GM12878 (cell line): ENCODE data around the gene IGLON5. TPM values are rescaled to one million over a fixed set of nuclear protein-coding genes. Genes with fewer than 3 reads are reported as not detected.

Experiments used
- ATAC-seq: fragments of 200-7000 bp; cut with Tn5 transposase; 3 replicates; pipeline ENCODE4 v1.9.1; 2020; ENCODE audit warnings: mild to moderate bottlenecking, moderate library complexity
- BruUV-seq: library from RNA; stranded (reverse); fragments of 400-500 nt; replicated peaks from 2 replicates; lab custom pipeline; 2021; lab: Mats Ljungman, UMichigan
- CTCF ChIA-PET: fragments of 300-600 bp; sonication (Branson Sonifier 250); formaldehyde crosslinking; extraction: SDS; loops from one replicate; lab custom pipeline; 2021; ENCODE audit warnings: inconsistent platforms; lab: Yijun Ruan, JAX
- POLR2A ChIA-PET: fragments of 350-600 bp; formaldehyde crosslinking; extraction: SDS; loops from one replicate; lab custom pipeline; 2021; ENCODE audit warnings: inconsistent platforms; lab: Charles Lee
- RAD21 ChIA-PET: fragments of 300-600 bp; sonication (Branson Sonifier 250); formaldehyde crosslinking; loops from one replicate; lab custom pipeline; 2023; ENCODE audit warnings: antibody characterized with exemption; ENCODE audit not compliant: unreplicated experiment; lab: Charles Lee
- SMC1A ChIA-PET: fragments of 300-600 bp; sonication (Branson Sonifier 250); formaldehyde crosslinking; loops from one replicate; lab custom pipeline; 2023; ENCODE audit not compliant: unreplicated experiment, uncharacterized antibody; lab: Charles Lee
- DNase-seq: peaks from one replicate; pipeline ENCODE4 v3.0.0-alpha.2; 2011; ENCODE audit warnings: low read depth, low spot score
- FAIRE-seq: peaks from 3 replicates; lab custom pipeline; 2011; peaks lifted over from hg19 to GRCh38; lab: Jason Lieb, UNC
- H2AFZ ChIP-seq: 2 replicates; pipeline ENCODE4 v1.6.0; 2011; ENCODE audit warnings: low read depth, low read length, control low read depth; ENCODE audit not compliant: control insufficient read depth
- H3K27ac ChIP-seq: 2 replicates; pipeline ENCODE4 v1.5.1; 2011; ENCODE audit warnings: control low read depth; ENCODE audit not compliant: control insufficient read depth, insufficient read depth
- H3K27me3 ChIP-seq, 2 experiments: replicated peaks in 1 of 2; 2 replicates each; pipeline versions ENCODE4 v1.6.0 to v1.6.1; 2011; ENCODE audit warnings: low read length in 1 of 2; ENCODE audit not compliant: control insufficient read depth in 2 of 2, insufficient read depth in 2 of 2
- H3K36me3 ChIP-seq, 2 experiments: 2 replicates each; pipeline ENCODE4 v1.5.1; 2011; ENCODE audit warnings: low read length in 1 of 2; ENCODE audit not compliant: control insufficient read depth in 2 of 2, insufficient read depth in 2 of 2
- H3K4me1 ChIP-seq: 2 replicates; pipeline ENCODE4 v1.6.1; 2011; ENCODE audit warnings: mild to moderate bottlenecking, low read length, moderate library complexity, mixed read lengths; ENCODE audit not compliant: control insufficient read depth, insufficient read depth
- H3K4me2 ChIP-seq: 2 replicates; pipeline ENCODE4 v1.6.0; 2011; ENCODE audit warnings: control low read depth; ENCODE audit not compliant: control insufficient read depth, insufficient read depth
- H3K4me3 ChIP-seq: fragments of 200-600 bp; sonication (generic); 2 replicates; pipeline ENCODE4 v1.5.1; 2016
- H3K79me2 ChIP-seq: 2 replicates; pipeline ENCODE4 v1.6.0; 2011; ENCODE audit warnings: low read length; ENCODE audit not compliant: control insufficient read depth, insufficient read depth
- H3K9ac ChIP-seq: 2 replicates; pipeline ENCODE4 v1.8.0; 2011; ENCODE audit warnings: low read length, control low read depth, mixed read lengths; ENCODE audit not compliant: control insufficient read depth, insufficient read depth
- H3K9me3 ChIP-seq: replicated peaks from 3 replicates; pipeline ENCODE4 v1.5.1; 2011; ENCODE audit warnings: mild to moderate bottlenecking, low read length; ENCODE audit not compliant: control insufficient read depth, insufficient read depth
- H4K20me1 ChIP-seq: 2 replicates; pipeline ENCODE4 v1.6.0; 2011; ENCODE audit not compliant: control insufficient read depth, insufficient read depth
- CREM ChIP-seq: IDR thresholded peaks from 2 replicates; pipeline ENCODE4 v1.6.1; 2014; ENCODE audit warnings: antibody characterized with exemption, low read depth
- RBBP5 ChIP-seq: fragments of 200-600 bp; sonication (generic); conservative IDR thresholded peaks from 2 replicates; pipeline ENCODE4 v1.6.1; 2016
- SMAD5 ChIP-seq: IDR thresholded peaks from 2 replicates; pipeline ENCODE4 v1.6.1; 2016; ENCODE audit warnings: antibody characterized with exemption, low read depth
- WGBS: methylation state at CpG from one replicate; pipeline ENCODE4 v1.1.6; 2016; ENCODE audit warnings: low lambda C conversion rate; ENCODE audit not compliant: insufficient replicate concordance, insufficient coverage; ENCODE audit errors: missing lambda C conversion rate; 5-methylcytosine and 5-hydroxymethylcytosine counted together
- in situ Hi-C: fragments of 300-500 bp; cut with MboI; formaldehyde crosslinking; loops from 9 replicates; pipeline ENCODE4 v1.14.3; 2018; ENCODE audit warnings: mixed read lengths
- intact Hi-C: fragments of 100-400 bp; cut with micrococcal nuclease; formaldehyde crosslinking; loops from one replicate; pipeline ENCODE4 v1.14.2; 2022; ENCODE audit not compliant: unreplicated experiment
- polyA plus RNA-seq, 11 experiments: library from polyadenylated mRNA; depleted of rRNA in 4 of 11; unstranded in 6 of 11; stranded (reverse) in 5 of 11; fragments of >200 nt; fragmentation: Nextera tagmentation in 4 of 11; fragmentation: Illumina TruSeq in 1 of 11; extraction: Ambion mirVana in 4 of 11; extraction: Trizol in 1 of 11; gene quantifications; 1 replicate in 1 of 11; 2 replicates in 10 of 11; pipeline versions ENCODE4 v1.2.1 to v1.2.3, GENCODE V29; 2011 to 2016; ENCODE audit warnings: inconsistent platforms in 2 of 11, missing spikeins in 2 of 11, low read depth in 1 of 11
- total RNA-seq, 4 experiments: library from RNA; depleted of rRNA in 3 of 4; stranded (reverse); fragments of >200 nt in 3 of 4; fragmentation: Illumina TruSeq in 1 of 4; extraction: Trizol in 1 of 4; gene quantifications; 2 replicates each; pipeline versions ENCODE4 v1.2.1 to v1.2.3, GENCODE V29; 2013 to 2021
- TF ChIP-seq, protein P1 (sequence below): fragments of 450-650 bp; formaldehyde crosslinking; IDR thresholded peaks from 2 replicates; pipeline ENCODE4 v1.4.0; 2022; ENCODE audit warnings: mild to moderate bottlenecking, moderate library complexity

The IGLON5 gene
- total and polyA plus RNA-seq, 10 of the 15 experiments (the other 5 are each of a cell fraction or from before 2014, with no cell fraction given), result not detected

GRCh38 chr19:51354103-51354741, 42.8 kb downstream of the IGLON5 start:
- H3K79me2 ChIP-seq, result no peaks in the 10 kb centered on the region
- SMC1A ChIA-PET, result no interaction called here
- POLR2A ChIA-PET, result no interaction called here
- H3K9ac ChIP-seq, result no peak overlapping the region
- no peak overlapping the region for H3K4me2 ChIP-seq
- H3K9me3 ChIP-seq, result no peaks in the 10 kb centered on the region
- no peak overlapping the region for H3K4me3 ChIP-seq
- FAIRE-seq, result no peak
- ATAC-seq, result no peak
- RAD21 ChIA-PET, result no interaction called here
- H3K27ac ChIP-seq, result no peak overlapping the region
- no peaks in the 10 kb centered on the region for H4K20me1 ChIP-seq
- no peaks in the 10 kb centered on the region for H3K4me1 ChIP-seq
- intact Hi-C loops (no loop called here), in situ Hi-C loops (loop anchor here (25.0 kb wide), 1 partner anchor 1017 kb away; the partner anchor contains the start of gene KCNC3)
- no peak overlapping the region for H2AFZ ChIP-seq
- BruUV-seq, result no TSS peak
- no peaks in the 10 kb centered on the region for H3K36me3 ChIP-seq
- CTCF ChIA-PET, result interaction anchor here (0.8 to 1.1 kb wide), 2 partner anchors 11 to 118 kb away, joined by 3 to 4 read pairs; no protein-coding TSS in a partner anchor
- TF ChIP-seq, protein P1, sequence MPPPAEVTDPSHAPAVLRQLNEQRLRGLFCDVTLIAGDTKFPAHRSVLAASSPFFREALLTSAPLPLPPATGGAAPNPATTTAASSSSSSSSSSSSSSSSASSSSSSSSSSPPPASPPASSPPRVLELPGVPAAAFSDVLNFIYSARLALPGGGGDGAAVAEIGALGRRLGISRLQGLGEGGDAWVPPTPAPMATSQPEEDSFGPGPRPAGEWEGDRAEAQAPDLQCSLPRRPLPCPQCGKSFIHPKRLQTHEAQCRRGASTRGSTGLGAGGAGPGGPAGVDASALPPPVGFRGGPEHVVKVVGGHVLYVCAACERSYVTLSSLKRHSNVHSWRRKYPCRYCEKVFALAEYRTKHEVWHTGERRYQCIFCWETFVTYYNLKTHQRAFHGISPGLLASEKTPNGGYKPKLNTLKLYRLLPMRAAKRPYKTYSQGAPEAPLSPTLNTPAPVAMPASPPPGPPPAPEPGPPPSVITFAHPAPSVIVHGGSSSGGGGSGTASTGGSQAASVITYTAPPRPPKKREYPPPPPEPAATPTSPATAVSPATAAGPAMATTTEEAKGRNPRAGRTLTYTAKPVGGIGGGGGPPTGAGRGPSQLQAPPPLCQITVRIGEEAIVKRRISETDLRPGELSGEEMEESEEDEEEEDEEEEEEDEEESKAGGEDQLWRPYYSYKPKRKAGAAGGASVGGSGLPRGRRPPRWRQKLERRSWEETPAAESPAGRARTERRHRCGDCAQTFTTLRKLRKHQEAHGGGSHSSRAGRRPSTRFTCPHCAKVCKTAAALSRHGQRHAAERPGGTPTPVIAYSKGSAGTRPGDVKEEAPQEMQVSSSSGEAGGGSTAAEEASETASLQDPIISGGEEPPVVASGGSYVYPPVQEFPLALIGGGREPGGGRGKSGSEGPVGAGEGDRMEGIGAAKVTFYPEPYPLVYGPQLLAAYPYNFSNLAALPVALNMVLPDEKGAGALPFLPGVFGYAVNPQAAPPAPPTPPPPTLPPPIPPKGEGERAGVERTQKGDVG (CRISPR knock-in tag), result no peak
- TF ChIP-seq RBBP5 (no peak), CREM (no peak), SMAD5 (no peak)
- 95% methylated on average over 12 of the region's 12 CpGs for WGBS
- H3K27me3 ChIP-seq, result no peaks in the 10 kb centered on the region
- DNase-seq, result no peak
